HK-2 (cell line): Measurements from ENCODE around the gene ZNF629.

Experiments
- DNase-seq: peaks from one replicate; pipeline ENCODE4 v3.0.0-alpha.2; 2018; ENCODE audit not compliant: unreplicated experiment

ZNF629 gene

DNA sequence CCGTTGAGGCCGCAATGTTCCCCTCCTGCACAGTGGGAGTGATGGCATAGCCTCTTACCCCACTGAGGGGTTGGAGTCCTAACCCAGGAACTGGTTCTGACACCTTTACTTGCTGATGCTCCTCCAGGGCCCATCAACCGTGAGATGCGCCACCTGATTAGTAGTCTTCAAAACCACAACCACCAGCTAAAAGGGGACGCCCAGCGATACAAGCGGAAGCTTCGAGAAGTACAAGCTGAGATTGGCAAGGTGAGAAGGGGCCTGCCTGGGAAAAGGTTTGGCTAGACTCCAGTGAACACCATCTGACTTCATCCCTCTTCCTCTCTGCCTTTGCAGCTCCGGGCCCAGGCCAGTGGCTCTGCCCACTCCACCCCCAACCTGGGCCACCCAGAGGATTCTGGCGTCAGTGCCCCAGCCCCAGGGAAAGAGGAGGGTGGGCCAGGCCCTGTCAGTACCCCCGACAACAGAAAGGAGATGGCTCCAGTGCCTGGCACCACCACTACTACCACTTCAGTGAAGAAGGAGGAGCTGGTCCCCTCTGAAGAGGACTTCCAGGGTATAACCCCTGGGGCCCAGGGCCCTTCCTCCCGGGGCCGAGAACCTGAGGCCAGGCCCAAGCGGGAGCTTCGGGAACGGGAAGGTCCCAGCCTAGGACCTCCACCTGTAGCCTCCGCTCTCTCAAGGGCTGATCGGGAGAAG lies 19.1 kb downstream of the ZNF629 start:
- DNase-seq = no peak

DNA sequence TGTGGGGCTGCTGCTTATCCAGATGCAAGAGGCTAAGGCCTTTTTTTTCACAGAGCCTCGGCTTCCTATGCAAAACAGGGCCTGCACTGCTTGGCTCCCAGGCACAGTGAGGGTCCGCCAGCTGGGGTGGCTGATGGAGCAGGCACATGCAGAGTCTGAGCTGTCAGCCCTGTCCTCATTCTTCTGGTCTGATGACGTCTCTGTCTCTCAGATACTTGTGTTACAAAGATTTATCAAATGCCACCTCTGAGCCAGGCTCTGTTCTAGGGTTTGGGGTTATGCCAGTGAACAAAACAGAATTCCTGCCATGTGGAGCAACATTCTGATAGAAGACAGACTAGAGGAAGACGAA lies 20.1 kb downstream of the ZNF629 start:
- no peak for DNase-seq

GRCh38 chr16:30766206-30766932 lies 20.6 kb downstream of the ZNF629 start:
- DNase-seq = no peak

DNA sequence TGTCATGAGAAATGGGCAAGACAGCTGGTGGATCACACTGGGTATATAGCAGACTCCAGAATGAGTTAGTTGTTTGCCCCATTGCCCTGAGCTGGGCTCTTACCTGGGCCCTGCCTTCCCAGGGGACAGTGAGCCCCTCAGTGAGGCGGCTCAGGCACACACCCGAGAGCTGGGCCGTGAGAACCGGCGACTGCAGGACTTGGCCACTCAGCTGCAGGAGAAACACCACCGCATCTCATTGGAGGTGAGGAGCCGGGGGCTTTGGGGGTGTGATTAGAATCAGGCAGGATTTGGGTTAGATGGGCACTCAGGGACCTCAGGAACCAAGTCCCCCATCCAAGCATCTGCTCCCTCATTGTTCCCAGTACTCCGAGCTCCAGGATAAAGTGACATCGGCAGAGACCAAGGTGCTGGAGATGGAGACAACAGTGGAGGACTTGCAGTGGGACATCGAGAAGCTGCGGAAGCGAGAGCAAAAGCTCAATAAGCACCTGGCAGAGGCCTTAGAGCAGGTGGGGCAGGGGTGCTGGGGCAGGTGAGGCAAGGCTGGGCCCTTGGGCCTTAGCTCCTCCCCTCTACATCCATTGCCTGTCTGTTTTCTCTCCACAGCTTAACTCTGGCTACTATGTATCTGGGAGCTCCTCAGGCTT lies 22.1 kb downstream of the ZNF629 start:
- no peak for DNase-seq

GRCh38 chr16:30764086-30764485 lies 22.9 kb downstream of the ZNF629 start:
- DNase-seq = no peak

- no peak for DNase-seq
Measured at GRCh38 chr16:30762991-30763725, 23.8 kb downstream of the ZNF629 start.

GRCh38 chr16:30761928-30762902 lies 24.8 kb downstream of the ZNF629 start, which contains the start of the genes CFAP119 and RNF40:
Gene CFAP119 (minus strand): TSS chr16:30762062. CDS start chr16:30761748, 314 bp downstream.
Gene RNF40 (plus strand): TSS chr16:30762322. CDS start chr16:30762546, 224 bp downstream.
- DNase-seq = peak; percentile 92

- peak; percentile 42 for DNase-seq
Measured at GRCh38 chr16:30761427-30761927, 25.5 kb downstream of the ZNF629 start.

DNA sequence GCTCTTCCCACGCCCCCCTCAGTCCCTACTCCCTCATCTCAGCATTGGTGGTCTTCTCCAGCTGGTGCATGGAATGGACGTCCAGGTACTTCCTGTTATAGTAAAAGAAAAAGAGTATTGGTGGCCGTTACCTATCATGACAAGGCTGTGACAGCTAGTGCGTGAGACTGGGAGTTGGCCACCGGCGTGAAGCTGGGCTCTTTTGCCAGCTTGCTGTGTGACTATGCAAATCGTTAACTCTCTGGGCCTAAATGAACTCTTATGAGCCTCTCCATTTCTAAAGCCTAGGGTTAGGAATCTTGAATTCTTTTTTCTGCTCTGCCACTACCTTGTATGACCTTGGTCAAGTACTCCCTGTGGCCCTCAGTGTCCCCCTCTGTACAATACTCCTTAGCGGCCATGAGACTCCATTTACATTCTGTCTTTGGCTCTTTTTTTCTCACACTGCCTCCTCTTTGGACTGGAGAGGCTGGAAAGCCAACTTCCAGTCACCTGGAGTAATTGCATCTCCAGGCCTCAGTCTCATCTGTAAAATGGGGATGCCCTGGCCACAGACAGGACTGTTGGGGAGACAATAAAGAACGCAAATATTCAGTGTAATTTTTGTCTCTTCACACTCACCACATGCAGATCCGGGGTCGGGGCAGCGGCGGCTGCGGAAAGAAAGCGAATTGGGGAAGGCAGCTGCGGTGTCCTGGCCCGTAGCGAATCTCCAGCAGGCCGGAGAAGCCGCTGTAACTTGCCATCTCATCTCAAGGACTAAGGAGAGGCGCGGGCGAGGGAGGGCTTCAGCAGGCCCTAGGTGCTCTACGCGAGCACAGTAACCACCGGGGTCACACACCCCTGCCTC lies 26.2 kb downstream of the ZNF629 start:
- no peak for DNase-seq

GRCh38 chr16:30760001-30760559 lies 26.9 kb downstream of the ZNF629 start:
- no peak for DNase-seq

DNA sequence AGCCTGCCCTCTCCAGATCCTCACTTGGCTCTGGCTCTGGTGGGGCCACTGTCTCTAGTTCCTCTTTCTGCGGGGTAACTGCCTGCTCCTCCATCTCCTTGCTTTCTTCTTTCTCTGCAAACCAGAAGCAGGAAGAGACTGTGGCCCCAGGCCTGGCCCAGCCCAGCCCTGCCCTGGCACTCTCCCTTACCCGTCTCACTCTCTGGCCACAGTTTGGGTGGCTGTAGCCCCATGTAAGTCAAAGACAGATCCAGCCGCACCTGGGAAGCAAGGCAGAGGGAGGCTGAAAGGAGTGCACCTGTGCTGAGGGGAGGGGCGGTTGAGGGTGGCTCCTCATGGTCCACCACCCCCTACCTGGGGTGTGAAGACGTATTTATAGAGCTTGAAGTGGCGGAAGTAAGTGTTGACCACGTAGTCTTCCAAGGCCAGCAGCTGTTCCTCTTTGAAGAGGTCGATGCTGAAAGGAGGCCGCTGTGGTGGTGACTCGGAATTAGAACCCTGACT lies 28.0 kb downstream of the ZNF629 start:
- DNase-seq = no peak

- no peak for DNase-seq
Measured at GRCh38 chr16:30757316-30757715, 29.7 kb downstream of the ZNF629 start.

DNA sequence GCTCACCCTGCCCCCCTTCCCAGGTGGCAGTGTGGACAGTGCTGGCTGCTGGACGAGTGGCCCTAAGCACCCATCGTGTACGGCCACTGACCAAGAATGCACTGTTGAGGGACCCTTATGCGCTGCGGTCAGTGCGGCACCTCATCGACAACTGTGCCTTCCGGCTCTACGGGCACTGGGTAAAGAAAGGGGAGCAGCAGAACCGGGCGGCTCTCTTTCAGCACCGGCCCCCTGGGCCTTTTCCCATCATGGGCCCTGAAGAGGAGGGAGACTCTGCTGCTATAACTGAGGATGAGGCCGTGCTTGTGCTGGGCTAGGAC lies 30.3 kb downstream of the ZNF629 start:
- no peak for DNase-seq

DNA sequence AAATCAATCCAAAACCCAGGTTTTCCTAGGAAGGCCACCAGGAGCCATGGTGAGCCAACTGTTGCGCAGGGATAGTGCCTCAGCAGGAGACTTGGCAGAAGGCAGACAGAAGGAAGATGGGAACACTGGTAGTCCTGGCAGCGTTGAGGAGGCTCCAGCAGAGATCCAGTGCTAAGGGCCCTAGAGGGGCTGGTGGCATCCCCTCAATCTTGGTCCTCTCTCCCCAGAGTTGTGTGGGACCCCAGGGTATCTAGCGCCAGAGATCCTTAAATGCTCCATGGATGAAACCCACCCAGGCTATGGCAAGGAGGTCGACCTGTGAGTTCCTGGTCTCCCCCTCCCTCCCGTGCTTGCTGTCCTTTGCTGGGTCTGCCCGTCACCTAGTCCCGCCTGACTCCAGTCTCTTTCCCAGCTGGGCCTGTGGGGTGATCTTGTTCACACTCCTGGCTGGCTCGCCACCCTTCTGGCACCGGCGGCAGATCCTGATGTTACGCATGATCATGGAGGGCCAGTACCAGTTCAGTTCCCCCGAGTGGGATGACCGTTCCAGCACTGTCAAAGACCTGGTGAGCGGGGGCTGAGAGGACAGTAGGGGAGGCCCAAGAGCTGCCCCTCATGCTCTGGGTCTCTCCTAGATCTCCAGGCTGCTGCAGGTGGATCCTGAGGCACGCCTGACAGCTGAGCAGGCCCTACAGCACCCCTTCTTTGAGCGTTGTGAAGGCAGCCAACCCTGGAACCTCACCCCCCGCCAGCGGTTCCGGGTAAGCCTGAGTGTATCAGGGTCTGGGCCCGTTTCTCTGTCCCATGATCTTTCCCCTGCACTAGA lies 30.8 kb downstream of the ZNF629 start:
- DNase-seq = no peak

DNA sequence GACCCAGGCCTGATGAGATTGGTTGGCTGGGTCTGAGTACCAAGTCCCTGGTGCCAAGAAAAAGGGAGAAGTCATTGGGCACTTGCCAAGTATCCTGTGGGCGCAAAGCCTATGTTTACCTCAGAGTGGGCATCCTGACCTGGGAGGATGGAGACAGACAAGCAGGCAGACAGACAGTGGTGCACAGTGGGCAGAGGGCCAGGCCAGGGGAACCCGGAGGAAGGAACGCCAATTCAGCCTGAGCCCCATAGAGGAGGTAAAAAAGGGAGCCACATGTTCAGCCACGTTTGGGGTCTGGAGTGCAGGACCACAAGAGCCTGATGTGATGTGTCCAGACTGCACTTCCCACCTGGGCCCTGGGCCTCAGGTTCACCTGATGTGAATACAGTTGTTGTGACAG lies 33.4 kb downstream of the ZNF629 start:
- no peak for DNase-seq

DNA sequence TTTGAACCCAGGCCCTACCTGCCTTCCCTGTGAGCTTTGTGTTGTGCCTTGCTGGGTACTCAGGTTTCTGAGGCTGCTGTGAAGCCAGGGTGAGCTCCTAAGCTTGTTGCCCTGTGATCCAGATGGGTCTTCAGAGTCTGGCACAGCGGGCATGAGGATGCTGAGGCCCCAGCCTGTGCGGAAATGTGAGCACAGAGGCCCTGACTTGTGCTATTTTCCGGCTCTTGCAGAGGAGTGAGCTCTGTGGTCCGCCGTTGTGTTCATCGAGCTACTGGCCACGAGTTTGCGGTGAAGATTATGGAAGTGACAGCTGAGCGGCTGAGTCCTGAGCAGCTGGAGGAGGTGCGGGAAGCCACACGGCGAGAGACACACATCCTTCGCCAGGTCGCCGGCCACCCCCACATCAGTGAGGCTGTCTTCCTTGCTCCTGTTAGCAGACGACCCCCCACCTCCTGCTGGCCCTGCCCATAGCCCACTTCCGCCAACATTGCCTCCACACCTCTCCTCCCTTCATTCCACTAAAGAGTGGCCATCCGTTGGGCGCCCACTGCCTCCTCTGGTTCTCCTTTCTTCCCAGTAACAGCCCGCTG lies 36.0 kb downstream of the ZNF629 start:
- no peak for DNase-seq

DNA sequence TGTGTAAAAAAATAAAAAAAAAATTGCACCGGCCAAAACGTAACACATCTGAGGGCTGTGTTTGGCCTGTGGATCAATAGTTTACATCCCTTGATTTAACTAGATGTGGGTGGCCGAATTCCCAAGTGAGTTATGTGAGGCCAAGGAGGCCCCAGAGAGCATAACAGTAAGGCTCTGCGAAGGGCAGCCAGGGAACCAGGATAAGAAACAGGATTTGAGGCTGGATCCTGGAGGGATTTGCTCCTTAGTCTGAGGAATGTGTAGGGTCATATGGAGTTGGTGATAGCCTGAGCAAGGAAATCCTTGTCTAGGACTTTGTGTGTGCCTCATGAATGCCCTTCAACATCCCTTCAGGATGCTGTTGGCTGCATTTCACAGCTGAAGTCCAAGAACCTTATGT lies 36.8 kb downstream of the ZNF629 start:
- no peak for DNase-seq
